HG03108 (cell line): ENCODE measurements around the gene LPAR2.
"Not testable (repeated sequence)": the region's sequence is repeated elsewhere in the genome, so short reads cannot be mapped to it uniquely, and the experiment has no call there.

ENCODE experiments used
- ATAC-seq: cut with Tn5 transposase; IDR thresholded peaks from one replicate; pipeline ENCODE4 v1.9.1; 2021; ENCODE audit warnings: moderate library complexity; ENCODE audit not compliant: unreplicated experiment

The LPAR2 gene

GRCh38 chr19:19602136-19602712, 25.8 kb downstream of the LPAR2 start:
- no peak for ATAC-seq

- no peak for ATAC-seq
Measured at GRCh38 chr19:19600793-19601330, 27.2 kb downstream of the LPAR2 start.

DNA sequence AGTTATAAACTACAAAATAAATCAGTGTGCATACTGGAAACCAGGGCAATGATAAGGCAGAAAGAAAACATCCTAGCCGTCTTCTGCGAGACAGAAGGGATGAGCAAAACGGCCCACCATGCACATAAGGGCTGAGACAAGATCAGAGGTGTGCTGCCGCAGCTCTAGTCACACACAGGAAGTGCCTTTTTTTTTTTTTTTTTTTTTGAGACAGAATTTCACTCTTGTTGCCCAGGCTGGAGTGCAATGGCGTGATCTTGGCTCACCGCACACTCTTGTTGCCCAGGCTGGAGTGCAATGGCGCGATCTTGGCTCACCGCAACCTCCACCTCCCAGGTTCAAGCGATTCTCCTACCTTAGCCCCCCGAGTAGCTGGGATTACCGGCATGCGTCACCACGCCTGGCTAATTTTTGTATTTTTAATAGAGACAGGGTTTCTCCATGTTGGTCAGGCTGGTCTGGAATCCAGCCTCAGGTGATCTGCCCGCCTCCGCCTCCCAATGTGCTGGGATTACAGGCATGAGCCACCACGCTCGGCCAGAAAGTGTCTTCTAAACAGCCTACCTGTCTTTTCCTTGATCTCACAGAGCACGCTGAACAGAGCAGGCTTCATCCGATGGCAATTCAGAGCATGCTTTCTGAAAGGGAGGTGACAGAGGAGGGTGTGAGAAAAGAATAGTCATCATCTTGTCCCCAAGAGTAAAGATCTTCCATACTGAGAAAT, 29.1 kb downstream of the LPAR2 start:
- not testable (repeated sequence) for ATAC-seq

- ATAC-seq: peak; percentile 66
Measured at GRCh38 chr19:19597809-19598306, 30.2 kb downstream of the LPAR2 start.

- ATAC-seq: no peak
Measured at GRCh38 chr19:19595171-19595701, 32.8 kb downstream of the LPAR2 start.

DNA sequence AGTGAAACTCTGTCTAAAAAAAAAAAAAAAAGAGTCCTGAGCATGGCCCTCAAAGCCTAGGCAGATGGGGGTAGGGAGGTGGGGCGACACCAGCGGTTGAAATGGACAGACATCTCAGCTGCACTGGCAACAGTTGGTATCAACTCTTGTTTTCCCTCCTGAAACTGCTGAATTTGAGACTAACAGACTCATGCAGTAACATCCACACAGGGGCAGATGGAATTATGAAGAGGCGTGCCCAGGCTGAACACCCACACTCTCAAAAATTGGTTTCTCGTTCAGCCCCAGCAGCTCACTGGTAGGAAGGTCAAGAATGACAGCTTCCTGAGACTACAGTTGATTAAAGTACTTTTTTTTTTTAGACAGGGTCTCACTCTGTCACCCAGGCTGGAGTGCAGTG, 33.6 kb downstream of the LPAR2 start:
- ATAC-seq: no peak

DNA sequence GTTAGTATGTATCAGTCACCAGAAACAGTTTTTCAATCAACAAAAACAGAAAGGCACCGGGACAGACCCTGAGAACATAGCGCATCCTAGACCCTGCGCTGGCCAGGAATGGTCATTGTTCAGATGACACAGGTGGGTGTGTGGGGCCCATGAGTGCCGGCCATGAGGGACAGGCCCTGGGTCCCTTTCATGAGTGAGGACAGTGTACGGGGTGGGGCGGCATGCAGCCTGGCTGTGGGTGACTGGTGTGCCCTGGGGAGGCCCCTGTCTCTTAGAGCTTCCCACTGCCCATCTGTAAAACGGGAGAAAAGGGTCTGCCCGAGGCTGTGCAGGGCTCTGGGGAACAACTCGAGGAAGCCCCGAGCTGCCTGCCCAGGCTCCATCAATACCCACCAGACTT, 35.3 kb downstream of the LPAR2 start:
- ATAC-seq: no peak

GRCh38 chr19:19591133-19591825, 36.7 kb downstream of the LPAR2 start:
- ATAC-seq: peak; percentile 49

GRCh38 chr19:19588546-19588945, 39.5 kb downstream of the LPAR2 start:
- no peak for ATAC-seq

DNA sequence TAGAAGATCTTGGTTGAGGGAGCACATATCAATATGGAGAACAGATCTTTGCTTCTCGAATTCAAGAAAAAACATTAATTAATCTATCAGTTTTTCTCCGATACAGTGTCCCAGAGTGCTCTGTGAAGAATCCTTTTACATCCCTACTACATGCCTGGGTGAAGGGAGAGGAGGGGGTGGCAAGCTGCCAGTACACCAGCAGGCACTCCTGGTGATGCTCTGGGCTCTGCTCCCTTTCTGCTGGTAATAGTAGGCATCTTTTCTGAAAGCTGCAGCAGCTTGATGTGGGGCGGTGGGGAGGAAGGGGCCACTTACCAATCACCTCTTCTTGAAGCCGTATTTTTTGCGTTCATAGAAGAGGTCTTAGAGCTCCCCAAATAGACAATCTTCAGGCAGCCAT, 40.2 kb downstream of the LPAR2 start:
- ATAC-seq: no peak

DNA sequence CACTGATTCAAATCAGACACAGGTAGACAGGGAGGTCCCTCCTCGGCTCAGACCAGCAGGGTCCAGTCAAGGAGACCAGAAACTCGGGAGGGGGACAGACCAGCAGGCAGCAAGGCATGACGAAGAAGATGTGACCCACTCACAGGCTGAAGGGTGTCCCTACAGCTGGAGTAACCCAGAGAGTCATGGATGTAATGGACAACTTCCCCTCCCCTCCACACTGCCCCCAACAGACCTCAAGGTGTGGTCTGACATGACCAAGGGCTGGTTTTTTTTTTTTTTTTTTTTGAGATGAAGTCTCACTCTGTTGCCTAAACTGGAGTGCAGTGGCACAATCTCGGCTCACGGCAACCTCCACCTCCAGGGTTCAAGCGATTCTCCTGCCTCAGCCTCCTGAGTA, 43.7 kb downstream of the LPAR2 start:
- no peak for ATAC-seq

GRCh38 chr19:19582471-19582870, 45.5 kb downstream of the LPAR2 start:
- no peak for ATAC-seq

GRCh38 chr19:19581391-19581790, 46.6 kb downstream of the LPAR2 start:
- no peak for ATAC-seq

- ATAC-seq: no peak
Measured at GRCh38 chr19:19580418-19580817, 47.6 kb downstream of the LPAR2 start.

DNA sequence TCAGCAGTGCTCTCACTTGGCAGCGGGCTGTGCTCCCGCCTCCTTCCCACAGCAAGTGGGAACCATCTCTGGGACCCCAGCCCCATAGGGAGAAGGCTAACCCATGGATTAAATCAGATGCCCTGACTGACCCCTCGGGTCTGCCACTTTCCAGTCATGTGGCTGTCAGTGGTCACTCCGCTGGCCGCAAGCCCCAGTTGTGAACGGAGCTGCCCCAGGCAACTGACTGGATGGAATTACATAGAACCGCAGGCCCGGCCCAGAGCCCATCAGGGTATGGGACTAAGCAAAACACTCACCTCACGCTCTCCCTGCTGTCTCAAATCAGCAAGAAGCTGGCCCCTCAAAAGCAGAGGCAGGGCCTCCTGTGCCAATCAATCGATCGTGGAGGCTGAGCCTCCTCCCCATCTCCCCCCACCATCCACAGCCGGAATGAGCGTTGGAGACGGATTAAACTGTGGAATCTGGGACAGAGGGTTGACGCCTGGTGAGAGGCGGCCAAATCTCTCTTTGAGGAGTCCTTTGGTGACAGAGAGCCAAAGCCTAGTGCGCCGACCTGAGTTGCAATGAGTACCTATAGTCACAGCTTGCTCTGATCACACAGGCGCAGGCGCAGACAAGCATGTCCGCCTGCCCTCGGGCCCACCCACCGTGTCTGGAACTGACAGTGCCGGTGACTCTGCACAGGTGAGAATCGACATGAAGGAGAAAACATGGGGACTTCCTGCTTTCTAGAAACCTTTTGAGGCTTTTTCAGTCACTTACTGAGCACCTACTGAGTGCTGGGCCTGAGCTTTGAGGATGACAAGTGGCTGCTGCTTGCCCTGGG, 48.3 kb downstream of the LPAR2 start:
- no peak for ATAC-seq

DNA sequence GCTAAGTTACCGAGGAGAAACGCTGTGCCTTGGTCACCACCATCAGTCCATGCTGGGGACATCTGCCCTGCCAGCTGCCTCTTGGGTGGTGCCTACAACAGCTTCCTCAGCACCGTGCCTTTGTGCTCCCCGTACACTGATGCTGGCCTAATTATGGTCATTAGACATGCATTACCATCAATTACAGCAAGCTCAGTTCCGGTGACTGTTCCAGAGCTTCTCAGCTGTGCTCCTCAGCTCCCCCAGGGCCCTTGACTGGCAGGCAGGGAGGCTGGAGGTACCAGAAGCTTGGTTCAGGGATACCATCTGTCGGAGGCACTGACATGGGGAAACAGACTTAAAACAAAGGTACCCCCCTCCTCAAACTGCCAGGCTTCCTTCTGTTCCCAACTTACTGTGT, 49.8 kb downstream of the LPAR2 start:
- no peak for ATAC-seq

DNA sequence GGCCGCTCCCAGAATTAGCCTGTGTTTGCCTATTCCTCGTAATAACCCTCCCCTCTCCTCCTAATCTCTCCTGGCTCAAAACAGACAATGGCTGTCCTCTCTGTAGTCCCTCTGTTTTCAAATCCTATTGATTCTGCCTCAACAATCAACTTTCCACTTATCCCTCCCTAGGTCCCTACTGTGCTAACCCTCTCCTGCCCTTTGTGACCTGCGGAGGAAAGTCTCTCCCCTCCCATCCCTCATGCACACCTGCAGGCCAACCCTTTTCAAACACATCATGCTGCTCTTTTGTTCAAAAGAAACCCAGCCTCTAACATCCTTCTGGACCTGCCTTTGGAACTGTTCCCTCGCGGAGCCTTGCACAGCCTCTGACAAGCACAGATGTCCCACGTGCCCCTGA, 52.6 kb downstream of the LPAR2 start:
- no peak for ATAC-seq
